ENCODE results near the gene GATAD2A.
A peak's percentile ranks its signal among the peaks of the same experiment; 100 is the strongest.

The GATAD2A gene

GRCh38 chr19:19534556-19535265 lies 129.2 kb downstream of the GATAD2A start:
- no peak for DNase-seq

- DNase-seq = no peak
Observed at GRCh38 chr19:19535311-19536191, 130.1 kb downstream of the GATAD2A start.

DNA sequence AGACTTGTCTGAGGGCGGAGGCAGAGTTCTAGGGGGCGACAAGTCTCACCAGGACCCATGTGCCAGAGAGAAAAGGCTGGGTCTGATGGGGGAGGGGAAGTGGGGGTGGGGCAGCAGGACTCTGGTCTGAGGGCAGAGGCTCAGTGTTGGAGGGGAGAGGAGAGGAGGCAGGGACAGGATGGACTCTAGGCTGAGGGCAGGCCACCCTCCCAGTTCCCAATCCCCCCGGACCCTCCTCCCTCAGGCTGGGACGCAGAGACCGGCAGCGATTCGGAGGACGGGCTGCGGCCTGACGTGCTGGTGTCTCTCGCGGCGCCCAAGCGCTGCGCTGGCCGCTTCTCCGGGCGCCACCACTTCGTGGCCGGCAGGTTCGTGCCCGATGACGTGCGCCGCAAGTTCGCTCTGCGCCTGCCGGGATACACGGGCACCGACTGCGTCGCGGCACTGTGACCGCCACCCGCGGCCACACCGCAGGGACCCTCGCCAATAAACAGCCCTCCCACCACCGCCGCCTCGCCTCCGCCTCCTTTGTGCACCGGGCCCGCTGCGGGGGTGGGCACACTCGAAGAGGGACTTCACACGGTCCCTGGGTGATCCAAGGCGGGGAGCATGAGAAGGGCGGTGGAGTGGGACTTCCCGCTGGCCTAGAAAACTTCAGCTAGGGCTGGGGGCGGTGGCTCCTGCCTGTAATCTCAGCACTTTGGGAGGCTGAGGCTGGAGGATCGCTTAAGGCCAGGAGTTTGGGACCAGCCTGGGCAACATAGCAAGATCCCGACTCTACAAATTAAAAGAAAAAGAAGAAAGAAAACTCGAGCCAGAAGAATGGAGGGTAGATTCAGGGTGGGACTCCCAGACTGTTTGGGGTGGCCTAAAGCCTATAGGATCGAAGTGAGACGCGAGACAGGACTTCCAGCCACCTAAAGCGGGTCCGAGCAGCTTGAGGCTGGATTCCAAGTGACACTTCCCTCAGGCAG lies 131.9 kb downstream of the GATAD2A start:
- no peak for DNase-seq

GRCh38 chr19:19538061-19538784 lies 132.7 kb downstream of the GATAD2A start, which contains the start of gene CILP2:
Gene CILP2, plus strand, starts transcription at chr19:19538265. Its CDS starts 85 bp downstream, at chr19:19538350.
- DNase-seq = peak; percentile 83

- no peak for DNase-seq
Observed at GRCh38 chr19:19538785-19539166, 133.3 kb downstream of the GATAD2A start.

DNA sequence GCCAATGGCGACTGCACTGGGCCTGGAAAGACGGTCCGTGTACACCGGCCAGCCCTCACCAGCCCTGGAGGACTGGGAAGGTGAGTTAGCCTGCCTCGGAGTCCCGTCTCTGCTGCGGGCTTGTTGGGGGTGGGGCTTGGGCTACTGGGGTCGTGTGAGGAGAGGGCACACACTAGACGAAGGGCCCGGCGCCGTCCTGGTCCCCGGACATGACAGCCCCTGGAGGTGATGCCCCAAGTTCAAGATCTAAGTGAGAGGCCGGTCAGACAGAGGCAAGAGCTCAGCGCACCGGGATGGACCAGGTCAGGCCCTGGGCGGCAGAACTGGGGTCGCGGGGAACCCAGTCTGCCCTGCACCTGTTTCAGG lies 134.2 kb downstream of the GATAD2A start:
- peak; percentile 57 for DNase-seq

DNA sequence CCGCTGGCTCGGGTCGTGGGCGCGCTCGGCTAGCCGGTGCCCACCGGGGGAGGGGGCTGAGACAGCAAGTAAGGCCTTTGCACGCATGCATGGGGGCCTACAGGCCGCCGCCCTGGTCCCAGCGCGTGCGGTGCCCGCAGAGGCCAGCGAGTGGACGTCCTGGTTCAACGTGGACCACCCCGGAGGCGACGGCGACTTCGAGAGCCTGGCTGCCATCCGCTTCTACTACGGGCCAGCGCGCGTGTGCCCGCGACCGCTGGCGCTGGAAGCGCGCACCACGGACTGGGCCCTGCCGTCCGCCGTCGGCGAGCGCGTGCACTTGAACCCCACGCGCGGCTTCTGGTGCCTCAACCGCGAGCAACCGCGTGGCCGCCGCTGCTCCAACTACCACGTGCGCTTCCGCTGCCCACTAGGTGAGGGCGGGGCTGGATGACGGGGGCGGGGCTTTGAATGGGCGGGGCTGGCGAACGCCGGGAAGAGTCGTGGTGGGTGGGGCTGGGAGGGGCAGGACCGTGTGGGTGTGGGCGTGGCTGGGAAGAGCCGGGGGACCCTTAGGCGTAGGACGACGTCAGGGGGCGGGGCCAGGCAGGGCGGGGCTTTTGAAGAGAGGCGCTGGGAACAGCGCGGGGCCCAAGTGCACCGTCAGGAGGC lies 134.7 kb downstream of the GATAD2A start:
- DNase-seq = no peak

GRCh38 chr19:19540715-19541515 lies 135.4 kb downstream of the GATAD2A start:
- peak; percentile 95 for DNase-seq

GRCh38 chr19:19541616-19542015 lies 136.1 kb downstream of the GATAD2A start:
- DNase-seq = no peak

DNA sequence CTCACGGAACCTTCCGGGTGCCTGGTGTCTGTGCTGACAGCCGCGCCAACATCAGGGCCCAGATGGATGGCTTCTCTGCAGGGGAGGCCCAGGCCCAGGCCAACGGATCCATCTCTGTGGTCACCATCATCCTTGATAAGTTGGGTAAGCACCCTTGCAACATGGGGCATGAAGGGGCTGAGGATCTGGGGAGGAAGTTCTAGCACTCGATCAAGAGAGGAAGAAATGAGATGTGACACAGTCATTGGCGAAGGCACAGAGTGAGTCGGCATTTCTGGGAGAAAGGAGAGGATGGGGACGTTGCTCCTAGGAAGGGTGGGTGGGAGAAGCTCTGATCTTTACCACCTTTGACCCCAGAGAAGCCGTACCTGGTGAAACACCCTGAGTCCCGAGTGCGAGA lies 137.0 kb downstream of the GATAD2A start:
- DNase-seq = no peak

DNA sequence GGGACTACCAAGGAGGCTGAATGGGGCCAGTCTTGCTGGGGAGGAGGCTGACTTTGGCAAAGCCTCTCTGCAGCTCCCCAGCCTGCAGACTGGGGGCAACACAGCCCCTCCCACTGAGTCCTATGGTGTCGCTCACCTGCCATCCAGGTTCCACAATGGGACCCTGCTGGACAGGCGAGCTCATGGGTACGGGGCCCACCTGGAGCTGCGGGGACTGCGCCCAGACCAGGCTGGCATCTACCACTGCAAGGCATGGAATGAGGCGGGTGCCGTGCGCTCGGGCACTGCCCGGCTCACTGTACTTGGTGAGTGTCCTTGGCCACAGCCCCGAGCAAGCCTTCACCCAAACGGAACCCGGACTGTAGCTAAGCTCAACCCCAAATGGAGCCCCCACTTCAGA lies 137.6 kb downstream of the GATAD2A start:
- DNase-seq = no peak

- no peak for DNase-seq
Observed at GRCh38 chr19:19543640-19544039, 138.2 kb downstream of the GATAD2A start.

DNA sequence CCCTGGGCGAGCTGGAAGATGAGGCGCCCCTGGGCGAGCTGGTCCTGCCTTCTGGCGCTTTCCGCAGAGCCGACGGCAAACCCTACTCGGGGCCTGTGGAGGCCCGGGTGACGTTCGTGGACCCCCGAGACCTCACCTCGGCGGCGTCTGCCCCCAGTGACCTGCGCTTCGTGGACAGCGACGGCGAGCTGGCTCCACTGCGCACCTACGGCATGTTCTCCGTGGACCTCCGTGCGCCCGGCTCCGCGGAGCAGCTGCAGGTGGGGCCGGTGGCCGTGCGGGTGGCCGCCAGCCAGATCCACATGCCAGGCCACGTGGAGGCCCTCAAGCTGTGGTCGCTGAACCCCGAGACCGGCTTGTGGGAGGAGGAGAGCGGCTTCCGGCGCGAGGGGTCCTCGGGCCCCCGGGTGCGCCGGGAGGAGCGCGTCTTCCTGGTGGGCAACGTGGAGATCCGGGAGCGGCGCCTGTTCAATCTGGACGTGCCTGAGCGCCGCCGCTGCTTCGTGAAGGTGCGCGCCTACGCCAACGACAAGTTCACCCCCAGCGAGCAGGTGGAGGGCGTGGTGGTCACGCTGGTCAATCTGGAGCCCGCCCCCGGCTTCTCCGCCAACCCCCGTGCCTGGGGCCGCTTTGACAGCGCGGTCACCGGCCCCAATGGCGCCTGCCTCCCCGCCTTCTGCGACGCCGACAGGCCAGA lies 138.9 kb downstream of the GATAD2A start:
- DNase-seq = no peak

DNA sequence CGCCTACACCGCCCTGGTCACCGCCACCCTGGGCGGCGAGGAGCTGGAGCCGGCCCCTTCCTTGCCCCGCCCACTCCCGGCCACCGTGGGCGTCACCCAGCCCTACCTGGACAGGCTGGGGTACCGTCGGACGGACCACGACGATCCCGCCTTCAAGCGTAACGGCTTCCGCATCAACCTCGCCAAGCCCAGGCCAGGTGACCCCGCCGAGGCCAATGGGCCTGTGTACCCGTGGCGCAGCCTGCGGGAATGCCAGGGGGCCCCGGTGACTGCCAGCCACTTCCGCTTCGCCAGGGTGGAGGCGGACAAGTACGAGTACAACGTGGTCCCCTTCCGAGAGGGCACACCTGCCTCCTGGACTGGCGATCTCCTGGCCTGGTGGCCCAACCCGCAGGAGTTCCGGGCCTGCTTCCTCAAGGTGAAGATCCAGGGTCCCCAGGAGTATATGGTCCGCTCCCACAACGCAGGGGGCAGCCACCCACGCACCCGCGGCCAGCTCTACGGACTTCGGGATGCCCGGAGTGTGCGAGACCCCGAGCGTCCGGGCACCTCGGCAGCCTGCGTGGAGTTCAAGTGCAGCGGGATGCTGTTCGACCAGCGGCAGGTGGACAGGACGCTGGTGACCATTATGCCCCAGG lies 139.6 kb downstream of the GATAD2A start:
- DNase-seq = no peak

- no peak for DNase-seq
Observed at GRCh38 chr19:19545707-19546106, 140.2 kb downstream of the GATAD2A start.

DNA sequence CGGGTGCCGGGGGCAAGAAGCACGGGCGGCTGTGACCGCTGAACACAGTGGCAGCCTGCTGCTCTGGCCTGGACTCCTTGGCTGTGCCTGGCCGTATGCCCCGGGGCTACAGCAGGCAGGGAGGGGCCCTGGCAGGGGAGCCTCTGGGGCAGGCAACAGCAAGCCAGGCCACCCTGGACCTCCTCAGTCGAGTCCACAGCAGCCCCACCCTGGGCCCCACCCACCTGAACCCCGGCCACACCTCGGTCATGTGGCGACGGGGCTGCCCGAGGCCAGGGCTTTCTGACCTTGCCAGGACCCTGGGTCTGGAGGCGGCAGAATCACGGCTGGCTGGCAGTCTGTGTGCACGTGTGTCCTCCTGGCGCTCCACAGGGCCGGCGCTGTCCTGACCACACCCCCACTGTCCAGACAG lies 141.3 kb downstream of the GATAD2A start:
- no peak for DNase-seq

- DNase-seq = no peak
Observed at GRCh38 chr19:19547674-19548336, 142.3 kb downstream of the GATAD2A start.

GRCh38 chr19:19548915-19549759 lies 143.7 kb downstream of the GATAD2A start:
- DNase-seq = no peak
